ENCODE data around the gene MGAT4C. TPM values are rescaled to one million over a fixed set of nuclear protein-coding genes. Genes with fewer than 3 reads are reported as not detected.

MGAT4C gene
- total and polyA plus RNA-seq, 2 donors = 0.34 to 0.61 TPM

GRCh38 chr12:86264451-86265328 is 8.5 kb upstream of the MGAT4C start:
- H3K4me1 ChIP-seq (ENCODE audit: control insufficient read depth in 2 of 2, insufficient read depth in 2 of 2, low read length in 2 of 2) = no peaks in the 10 kb centered on the region
- DNase-seq (ENCODE audit: low read depth in 6 of 9, low spot score in 9 of 9) = no peak
- H3K4me3 ChIP-seq (ENCODE audit: low read length in 2 of 2) = no peak overlapping the region
- H3K36me3 ChIP-seq (ENCODE audit: control insufficient read depth in 2 of 2, insufficient read depth in 2 of 2, low read length in 1 of 2) = no peaks in the 10 kb centered on the region
- H3K27me3 ChIP-seq (ENCODE audit: control insufficient read depth in 2 of 2, insufficient read depth in 1 of 2, low read length in 1 of 2) = peaks cover 0 to 10% of the 10 kb centered on the region in 2 donors
- no peak overlapping the region for H3K27ac ChIP-seq (ENCODE audit: low read depth in 1 of 2, low read length in 1 of 2)
- H3K9me3 ChIP-seq (ENCODE audit: control insufficient read depth in 2 of 2, insufficient read depth in 1 of 2, low read length in 1 of 2) = no peaks in the 10 kb centered on the region
- WGBS = 30% methylated on average over 38 of the region's 38 CpGs

- H3K27me3 ChIP-seq (ENCODE audit: control insufficient read depth in 2 of 2, insufficient read depth in 1 of 2, low read length in 1 of 2) = peaks cover 0 to 10% of the 10 kb centered on the region in 2 donors
- no peaks in the 10 kb centered on the region for H3K4me1 ChIP-seq (ENCODE audit: control insufficient read depth in 2 of 2, insufficient read depth in 2 of 2, low read length in 2 of 2)
- H3K36me3 ChIP-seq (ENCODE audit: control insufficient read depth in 2 of 2, insufficient read depth in 2 of 2, low read length in 1 of 2) = no peaks in the 10 kb centered on the region
- no peak for DNase-seq (ENCODE audit: low read depth in 6 of 9, low spot score in 9 of 9)
- H3K9me3 ChIP-seq (ENCODE audit: control insufficient read depth in 2 of 2, insufficient read depth in 1 of 2, low read length in 1 of 2) = no peaks in the 10 kb centered on the region
- 96% methylated on average over 2 of the region's 2 CpGs for WGBS
- no peak overlapping the region for H3K27ac ChIP-seq (ENCODE audit: low read depth in 1 of 2, low read length in 1 of 2)
- H3K4me3 ChIP-seq (ENCODE audit: low read length in 2 of 2) = no peak overlapping the region
These were observed 5.4 kb upstream of the MGAT4C start for GRCh38 chr12:86261578-86261977.

- Histone ChIP-seq H3K9me3 (ENCODE audit: control insufficient read depth in 2 of 2, insufficient read depth in 1 of 2, low read length in 1 of 2) (no peaks in the 10 kb centered on the region), H3K27me3 (ENCODE audit: control insufficient read depth in 2 of 2, insufficient read depth in 1 of 2, low read length in 1 of 2) (peaks cover 0 to 10% of the 10 kb centered on the region in 2 donors), H3K4me3 (ENCODE audit: low read length in 2 of 2) (no peak overlapping the region), H3K4me1 (ENCODE audit: control insufficient read depth in 2 of 2, insufficient read depth in 2 of 2, low read length in 2 of 2) (no peaks in the 10 kb centered on the region), H3K27ac (ENCODE audit: low read depth in 1 of 2, low read length in 1 of 2) (no peak overlapping the region), H3K36me3 (ENCODE audit: control insufficient read depth in 2 of 2, insufficient read depth in 2 of 2, low read length in 1 of 2) (no peaks in the 10 kb centered on the region)
- DNase-seq (ENCODE audit: low read depth in 6 of 9, low spot score in 9 of 9) = no peak
- 79% methylated on average over 1 of the region's 1 CpG for WGBS
These were observed 5.0 kb upstream of the MGAT4C start for GRCh38 chr12:86261142-86261541.

- H3K4me3 ChIP-seq (ENCODE audit: low read length in 2 of 2) = no peak overlapping the region
- H3K27ac ChIP-seq (ENCODE audit: low read depth in 1 of 2, low read length in 1 of 2) = no peak overlapping the region
- H3K27me3 ChIP-seq (ENCODE audit: control insufficient read depth in 2 of 2, insufficient read depth in 1 of 2, low read length in 1 of 2) = peaks cover 0 to 10% of the 10 kb centered on the region in 2 donors
- H3K4me1 ChIP-seq (ENCODE audit: control insufficient read depth in 2 of 2, insufficient read depth in 2 of 2, low read length in 2 of 2) = no peaks in the 10 kb centered on the region
- no peaks in the 10 kb centered on the region for H3K36me3 ChIP-seq (ENCODE audit: control insufficient read depth in 2 of 2, insufficient read depth in 2 of 2, low read length in 1 of 2)
- no peaks in the 10 kb centered on the region for H3K9me3 ChIP-seq (ENCODE audit: control insufficient read depth in 2 of 2, insufficient read depth in 1 of 2, low read length in 1 of 2)
- 81% methylated on average over 2 of the region's 2 CpGs for WGBS
- no peak for DNase-seq (ENCODE audit: low read depth in 6 of 9, low spot score in 9 of 9)
These were observed 4.0 kb upstream of the MGAT4C start for GRCh38 chr12:86260183-86260582.

GRCh38 chr12:86257134-86257533 is 943 bp upstream of the MGAT4C start:
- DNase-seq (ENCODE audit: low read depth in 6 of 9, low spot score in 9 of 9) = no peak
- 83% methylated on average over 2 of the region's 2 CpGs for WGBS
- H3K4me1 ChIP-seq (ENCODE audit: control insufficient read depth in 2 of 2, insufficient read depth in 2 of 2, low read length in 2 of 2) = no peaks in the 10 kb centered on the region
- H3K4me3 ChIP-seq (ENCODE audit: low read length in 2 of 2) = no peak overlapping the region
- H3K9me3 ChIP-seq (ENCODE audit: control insufficient read depth in 2 of 2, insufficient read depth in 1 of 2, low read length in 1 of 2) = no peaks in the 10 kb centered on the region
- H3K36me3 ChIP-seq (ENCODE audit: control insufficient read depth in 2 of 2, insufficient read depth in 2 of 2, low read length in 1 of 2) = no peaks in the 10 kb centered on the region
- H3K27me3 ChIP-seq (ENCODE audit: control insufficient read depth in 2 of 2, insufficient read depth in 1 of 2, low read length in 1 of 2) = no peaks in the 10 kb centered on the region
- H3K27ac ChIP-seq (ENCODE audit: low read depth in 1 of 2, low read length in 1 of 2) = no peak overlapping the region

GRCh38 chr12:86254399-86255107 is 1.6 kb downstream of the MGAT4C start:
- DNase-seq (ENCODE audit: low read depth in 6 of 9, low spot score in 9 of 9) = no peak
- Histone ChIP-seq H3K9me3 (ENCODE audit: control insufficient read depth in 2 of 2, insufficient read depth in 1 of 2, low read length in 1 of 2) (no peaks in the 10 kb centered on the region), H3K4me3 (ENCODE audit: low read length in 2 of 2) (no peak overlapping the region), H3K36me3 (ENCODE audit: control insufficient read depth in 2 of 2, insufficient read depth in 2 of 2, low read length in 1 of 2) (no peaks in the 10 kb centered on the region), H3K4me1 (ENCODE audit: control insufficient read depth in 2 of 2, insufficient read depth in 2 of 2, low read length in 2 of 2) (no peaks in the 10 kb centered on the region), H3K27ac (ENCODE audit: low read depth in 1 of 2, low read length in 1 of 2) (no peak overlapping the region), H3K27me3 (ENCODE audit: control insufficient read depth in 2 of 2, insufficient read depth in 1 of 2, low read length in 1 of 2) (no peaks in the 10 kb centered on the region)
- WGBS = 61% methylated on average over 4 of the region's 4 CpGs

- DNase-seq (ENCODE audit: low read depth in 6 of 9, low spot score in 9 of 9) = no peak
- Histone ChIP-seq H3K4me1 (ENCODE audit: control insufficient read depth in 2 of 2, insufficient read depth in 2 of 2, low read length in 2 of 2) (no peaks in the 10 kb centered on the region), H3K27me3 (ENCODE audit: control insufficient read depth in 2 of 2, insufficient read depth in 1 of 2, low read length in 1 of 2) (no peaks in the 10 kb centered on the region), H3K9me3 (ENCODE audit: control insufficient read depth in 2 of 2, insufficient read depth in 1 of 2, low read length in 1 of 2) (no peaks in the 10 kb centered on the region), H3K4me3 (ENCODE audit: low read length in 2 of 2) (no peak overlapping the region), H3K36me3 (ENCODE audit: control insufficient read depth in 2 of 2, insufficient read depth in 2 of 2, low read length in 1 of 2) (no peaks in the 10 kb centered on the region), H3K27ac (ENCODE audit: low read depth in 1 of 2, low read length in 1 of 2) (no peak overlapping the region)
These were observed 6.3 kb downstream of the MGAT4C start for GRCh38 chr12:86249851-86250250.

- no peaks in the 10 kb centered on the region for H3K27me3 ChIP-seq (ENCODE audit: control insufficient read depth in 2 of 2, insufficient read depth in 1 of 2, low read length in 1 of 2)
- no peaks in the 10 kb centered on the region for H3K36me3 ChIP-seq (ENCODE audit: control insufficient read depth in 2 of 2, insufficient read depth in 2 of 2, low read length in 1 of 2)
- 97% methylated on average over 1 of the region's 1 CpG for WGBS
- no peaks in the 10 kb centered on the region for H3K4me1 ChIP-seq (ENCODE audit: control insufficient read depth in 2 of 2, insufficient read depth in 2 of 2, low read length in 2 of 2)
- no peak for DNase-seq (ENCODE audit: low read depth in 6 of 9, low spot score in 9 of 9)
- H3K4me3 ChIP-seq (ENCODE audit: low read length in 2 of 2) = no peak overlapping the region
- no peak overlapping the region for H3K27ac ChIP-seq (ENCODE audit: low read depth in 1 of 2, low read length in 1 of 2)
- no peaks in the 10 kb centered on the region for H3K9me3 ChIP-seq (ENCODE audit: control insufficient read depth in 2 of 2, insufficient read depth in 1 of 2, low read length in 1 of 2)
These were observed 6.9 kb downstream of the MGAT4C start for GRCh38 chr12:86249276-86249675.

GRCh38 chr12:86247871-86248270 is 8.3 kb downstream of the MGAT4C start:
- no peak for DNase-seq (ENCODE audit: low read depth in 6 of 9, low spot score in 9 of 9)
- no peaks in the 10 kb centered on the region for H3K27me3 ChIP-seq (ENCODE audit: control insufficient read depth in 2 of 2, insufficient read depth in 1 of 2, low read length in 1 of 2)
- H3K9me3 ChIP-seq (ENCODE audit: control insufficient read depth in 2 of 2, insufficient read depth in 1 of 2, low read length in 1 of 2) = no peaks in the 10 kb centered on the region
- no peaks in the 10 kb centered on the region for H3K4me1 ChIP-seq (ENCODE audit: control insufficient read depth in 2 of 2, insufficient read depth in 2 of 2, low read length in 2 of 2)
- H3K36me3 ChIP-seq (ENCODE audit: control insufficient read depth in 2 of 2, insufficient read depth in 2 of 2, low read length in 1 of 2) = no peaks in the 10 kb centered on the region
- no peak overlapping the region for H3K4me3 ChIP-seq (ENCODE audit: low read length in 2 of 2)
- no peak overlapping the region for H3K27ac ChIP-seq (ENCODE audit: low read depth in 1 of 2, low read length in 1 of 2)
